B cell (primary cell): ENCODE results near the gene GALNT17. TPM values are rescaled to one million over a fixed set of nuclear protein-coding genes. Genes with fewer than 3 reads are reported as not detected.

Experiments used
- ATAC-seq: fragments of 200-7000 bp; cut with Tn5 transposase; one replicate; pipeline ENCODE4 v1.10.0; 2021; ENCODE audit warnings: low read depth, mild to moderate bottlenecking, moderate number of reproducible peaks, moderate library complexity
- CTCF ChIA-PET: fragments of 350-600 bp; sonication (Branson Sonifier 250); formaldehyde crosslinking; loops from one replicate; lab custom pipeline; 2021; ENCODE audit warnings: antibody characterized with exemption, inconsistent platforms; lab: Charles Lee
- POLR2A ChIA-PET: fragments of 350-600 bp; sonication (Branson Sonifier 250); formaldehyde crosslinking; loops from one replicate; lab custom pipeline; 2021; ENCODE audit warnings: antibody characterized with exemption; lab: Charles Lee
- DNase-seq: peaks from one replicate; pipeline ENCODE4 v3.0.0; 2013
- H2AFZ ChIP-seq: 2 replicates; pipeline ENCODE4 v1.6.1; 2012; ENCODE audit warnings: mild to moderate bottlenecking, low read depth, low read length; ENCODE audit not compliant: insufficient read depth, poor library complexity, severe bottlenecking
- H3K27ac ChIP-seq, 2 donors: 1 replicate in 1 of 2; 2 replicates in 1 of 2; pipeline ENCODE4 v1.5.1; 2012 to 2013; ENCODE audit warnings: low read length in 2 of 2, mild to moderate bottlenecking in 2 of 2, moderate library complexity in 1 of 2
- H3K27me3 ChIP-seq, 4 experiments: fragments of 200-600 bp in 1 of 4; sonication (generic) in 1 of 4; replicated peaks in 1 of 4; 1 replicate in 2 of 4; 2 replicates in 2 of 4; pipeline versions ENCODE4 v1.6.1 to v1.7.0; 2013 to 2016; ENCODE audit warnings: low read length in 3 of 4, mild to moderate bottlenecking in 2 of 4, mixed read lengths in 1 of 4, moderate library complexity in 1 of 4; ENCODE audit not compliant: insufficient read depth in 4 of 4, control insufficient read depth in 3 of 4; ENCODE audit errors: control extremely low read depth in 1 of 4
- H3K36me3 ChIP-seq, 2 experiments: replicated peaks in 1 of 2; 1 replicate in 1 of 2; 2 replicates in 1 of 2; pipeline versions ENCODE4 v1.6.1 to v1.7.1; 2013; ENCODE audit warnings: low read length in 1 of 2; ENCODE audit not compliant: insufficient read depth in 2 of 2, control insufficient read depth in 1 of 2; ENCODE audit errors: control extremely low read depth in 1 of 2, extremely low read depth in 1 of 2
- H3K4me1 ChIP-seq, 2 donors: fragments of 200-600 bp in 1 of 2; sonication (generic) in 1 of 2; 1 replicate in 1 of 2; 2 replicates in 1 of 2; pipeline versions ENCODE4 v1.5.1 to v1.6.1; 2013 to 2017; ENCODE audit warnings: low read length in 2 of 2; ENCODE audit not compliant: control insufficient read depth in 2 of 2, insufficient read depth in 2 of 2
- H3K4me2 ChIP-seq: replicated peaks from 2 replicates; pipeline ENCODE3; 2012; ENCODE audit warnings: mild to moderate bottlenecking, low read depth, low read length; ENCODE audit not compliant: poor library complexity, severe bottlenecking
- H3K4me3 ChIP-seq, 5 experiments: fragments of 200-600 bp in 1 of 5; sonication (generic) in 1 of 5; 1 replicate in 3 of 5; 2 replicates in 2 of 5; pipeline versions ENCODE4 v1.5.1 to v1.7.0; 2011 to 2016; ENCODE audit warnings: low read length in 4 of 5, mild to moderate bottlenecking in 4 of 5, low read depth in 2 of 5, control low read depth in 1 of 5, moderate library complexity in 1 of 5; ENCODE audit not compliant: insufficient read depth in 1 of 5; ENCODE audit errors: control extremely low read depth in 1 of 5, extremely low read depth in 1 of 5
- H3K79me2 ChIP-seq: fragments of 200-600 bp; sonication (generic); one replicate; pipeline ENCODE4 v1.6.0; 2016; ENCODE audit warnings: low read length; ENCODE audit not compliant: control insufficient read depth, insufficient read depth
- H3K9ac ChIP-seq: fragments of 200-600 bp; sonication (generic); 2 replicates; pipeline ENCODE4 v1.6.1; 2017; ENCODE audit warnings: mild to moderate bottlenecking, low read length, moderate library complexity
- H3K9me3 ChIP-seq, 3 donors: one replicate each; pipeline versions ENCODE4 v1.6.1 to v1.7.1; 2013; ENCODE audit warnings: low read length in 2 of 3; ENCODE audit not compliant: control insufficient read depth in 2 of 3, insufficient read depth in 1 of 3; ENCODE audit errors: control extremely low read depth in 1 of 3
- H4K20me1 ChIP-seq: 2 replicates; pipeline ENCODE4 v1.6.0; 2012; ENCODE audit warnings: mild to moderate bottlenecking, low read length; ENCODE audit not compliant: insufficient read depth, control insufficient read depth, poor library complexity, severe bottlenecking
- H3K27ac Mint-ChIP-seq: one replicate; pipeline ENCODE4 v1.8.0; 2021; ENCODE audit warnings: mixed read lengths
- H3K27me3 Mint-ChIP-seq: one replicate; pipeline ENCODE4 v1.8.0; 2021; ENCODE audit warnings: mixed read lengths
- H3K4me1 Mint-ChIP-seq: one replicate; pipeline ENCODE4 v1.8.0; 2021; ENCODE audit warnings: mixed read lengths
- H3K4me3 Mint-ChIP-seq: one replicate; pipeline ENCODE4 v1.8.0; 2021; ENCODE audit warnings: mixed read lengths
- H3K9me3 Mint-ChIP-seq: one replicate; pipeline ENCODE4 v1.8.0; 2022; ENCODE audit warnings: mixed read lengths; ENCODE audit not compliant: insufficient read depth
- CTCF ChIP-seq: fragments of 200-600 bp; IDR thresholded peaks from one replicate; pipeline ENCODE4 v1.8.0; 2022; ENCODE audit warnings: antibody characterized with exemption, mild to moderate bottlenecking
- EZH2 ChIP-seq: IDR thresholded peaks from 2 replicates; pipeline ENCODE4 v1.6.1; 2012; ENCODE audit warnings: borderline replicate concordance, low read depth, mild to moderate bottlenecking, moderate library complexity, low read length; ENCODE audit not compliant: insufficient read depth, poor library complexity, severe bottlenecking
- WGBS: methylation state at CpG from one replicate; pipeline ENCODE4 v1.1.5; 2013; ENCODE audit warnings: missing lambda C conversion rate; ENCODE audit not compliant: insufficient coverage; 5-methylcytosine and 5-hydroxymethylcytosine counted together
- intact Hi-C: fragments of 100-400 bp; cut with micrococcal nuclease; formaldehyde crosslinking; loops from one replicate; pipeline ENCODE4 v1.10.0; 2022
- polyA plus RNA-seq: library from polyadenylated mRNA; depleted of rRNA; stranded (reverse); fragments of >200 nt; gene quantifications from 2 replicates; pipeline ENCODE4 v1.2.3, GENCODE V29; 2012
- total RNA-seq, 2 donors: library from RNA; stranded (reverse); fragments of 120-200 nt in 1 of 2; gene quantifications; 1 replicate in 1 of 2; 2 replicates in 1 of 2; pipeline versions ENCODE4 v1.2.3 to v1.2.4, GENCODE V29; 2013 to 2022

GALNT17 gene
- total and polyA plus RNA-seq, 2 donors (not counting 1 experiment from before 2014, with no cell fraction given): not detected

DNA sequence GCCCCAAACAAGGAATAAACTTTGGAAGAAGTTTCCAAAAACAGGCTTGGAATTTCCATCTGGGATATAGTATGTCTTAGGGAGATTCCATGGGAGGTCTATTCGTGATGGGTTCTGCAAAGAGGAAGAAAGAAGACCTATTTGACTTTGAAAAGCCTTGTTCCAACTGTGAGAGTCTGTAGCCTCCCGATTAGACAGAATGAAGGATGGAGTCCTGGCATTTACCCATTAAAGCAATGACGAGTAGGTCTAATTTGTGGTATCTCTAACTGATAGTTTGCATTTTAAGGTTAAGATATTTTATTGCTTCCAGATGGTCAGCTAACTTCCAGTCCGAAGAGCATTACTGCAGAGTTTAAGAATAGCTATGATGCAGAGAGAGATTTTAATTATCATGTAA, 19.5 kb upstream of the GALNT17 start:
- Histone ChIP-seq H3K4me1 (no peaks in the 10 kb centered on the region), H3K4me2 (no peak overlapping the region), H4K20me1 (no peaks in the 10 kb centered on the region), H3K27me3 (no peaks in the 10 kb centered on the region), H3K36me3 (no peaks in the 10 kb centered on the region), H3K9me3 (peaks cover 0 to 10% (median 0%) of the 10 kb centered on the region in 3 donors), H3K79me2 (no peaks in the 10 kb centered on the region), H3K9ac (no peak overlapping the region), H2AFZ (no peak overlapping the region), H3K4me3 (no peak overlapping the region), H3K27ac (no peak overlapping the region)
- 71% methylated on average over 3 of the region's 4 CpGs for WGBS
- Mint-ChIP-seq H3K9me3 (peaks cover 4% of the 10 kb centered on the region), H3K4me1 (no peaks in the 10 kb centered on the region), H3K27ac (no peak overlapping the region), H3K27me3 (no peaks in the 10 kb centered on the region), H3K4me3 (no peak overlapping the region)
- POLR2A ChIA-PET: no interaction called here
- ATAC-seq (no peak), DNase-seq (no peak)
- CTCF ChIA-PET: no interaction called here
- TF ChIP-seq EZH2 (no peak), CTCF (no peak)
- intact Hi-C loops: no loop called here

DNA sequence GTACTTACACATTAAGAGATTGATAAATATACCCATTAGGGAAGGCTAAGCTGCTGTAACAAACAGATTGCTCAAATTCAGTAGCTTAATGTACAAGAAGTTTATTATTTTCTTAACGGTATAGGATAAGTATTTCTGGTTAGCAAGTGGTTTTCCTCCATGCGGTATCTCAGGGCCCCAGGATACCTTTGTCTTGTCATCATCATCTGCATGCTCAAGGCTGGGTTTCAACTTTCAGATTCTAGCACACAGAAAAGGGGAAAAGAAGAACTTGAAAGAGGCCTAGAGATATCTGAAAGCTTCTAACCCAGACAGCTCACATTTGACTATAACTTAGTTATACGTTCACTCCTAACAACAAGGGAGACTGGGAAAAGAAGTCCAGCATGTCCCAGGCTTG, 11.8 kb upstream of the GALNT17 start:
- Histone ChIP-seq H3K4me1 (no peaks in the 10 kb centered on the region), H3K36me3 (no peaks in the 10 kb centered on the region), H3K9me3 (peaks cover 0 to 11% (median 0%) of the 10 kb centered on the region in 3 donors), H3K4me3 (no peak overlapping the region), H4K20me1 (no peaks in the 10 kb centered on the region), H2AFZ (no peak overlapping the region), H3K9ac (no peak overlapping the region), H3K27me3 (no peaks in the 10 kb centered on the region), H3K79me2 (no peaks in the 10 kb centered on the region), H3K4me2 (no peak overlapping the region), H3K27ac (no peak overlapping the region)
- intact Hi-C loops: no loop called here
- H3K4me1 Mint-ChIP-seq: no peaks in the 10 kb centered on the region
- H3K4me3 Mint-ChIP-seq: no peak overlapping the region
- ATAC-seq: no peak
- no peak overlapping the region for H3K27ac Mint-ChIP-seq
- DNase-seq: no peak
- CTCF ChIA-PET: interaction anchor here (0.5 kb wide), 1 partner anchor 8 kb away, joined by 3 read pairs; no protein-coding TSS in a partner anchor
- POLR2A ChIA-PET: no interaction called here
- peaks cover 8% of the 10 kb centered on the region for H3K9me3 Mint-ChIP-seq
- TF ChIP-seq EZH2 (no peak), CTCF (no peak)
- no CpG with 5 or more reads among the region's 3 CpGs for whole genome bisulfite sequencing
- no peaks in the 10 kb centered on the region for H3K27me3 Mint-ChIP-seq
